Astrocyte (in vitro differentiated cells and primary cell): ENCODE results near the gene CCSER1. TPM values are rescaled to one million over a fixed set of nuclear protein-coding genes. Genes with fewer than 3 reads are reported as not detected.

Source experiments
- DNase-seq: peaks from one replicate; pipeline ENCODE4 v3.0.0-alpha.2; 2010; ENCODE audit warnings: low read depth
- FAIRE-seq: peaks from 2 replicates; lab custom pipeline; 2011; peaks lifted over from hg19 to GRCh38; lab: Jason Lieb, UNC
- H2AFZ ChIP-seq: 2 replicates; pipeline ENCODE4 v1.6.0; 2012; ENCODE audit warnings: low read depth, low read length, inconsistent platforms
- H3K27ac ChIP-seq: 2 replicates; pipeline ENCODE4 v1.5.1; 2011; ENCODE audit warnings: low read depth, low read length, inconsistent platforms
- H3K27me3 ChIP-seq: 2 replicates; pipeline ENCODE4 v1.6.0; 2011; ENCODE audit warnings: low read length, inconsistent platforms; ENCODE audit not compliant: insufficient read depth
- H3K36me3 ChIP-seq: 2 replicates; pipeline ENCODE4 v1.5.1; 2011; ENCODE audit warnings: low read length, inconsistent platforms; ENCODE audit not compliant: insufficient read depth
- H3K4me1 ChIP-seq: 2 replicates; pipeline ENCODE4 v1.5.1; 2011; ENCODE audit warnings: low read length, inconsistent platforms; ENCODE audit not compliant: insufficient read depth
- H3K4me2 ChIP-seq: 2 replicates; pipeline ENCODE4 v1.6.0; 2012; ENCODE audit warnings: low read length, inconsistent platforms
- H3K4me3 ChIP-seq: 2 replicates; pipeline ENCODE4 v1.5.1; 2011; ENCODE audit warnings: low read depth, mild to moderate bottlenecking, low read length, inconsistent platforms; ENCODE audit not compliant: insufficient read depth
- H3K79me2 ChIP-seq: 2 replicates; pipeline ENCODE4 v1.6.0; 2012; ENCODE audit warnings: mild to moderate bottlenecking, low read length, inconsistent platforms; ENCODE audit not compliant: insufficient read depth
- H3K9ac ChIP-seq: 2 replicates; pipeline ENCODE4 v1.6.0; 2012; ENCODE audit warnings: mild to moderate bottlenecking, low read length, inconsistent platforms
- H3K9me3 ChIP-seq: 2 replicates; pipeline ENCODE4 v1.5.1; 2012; ENCODE audit warnings: low read depth, mild to moderate bottlenecking, low read length, inconsistent platforms; ENCODE audit not compliant: insufficient read depth
- H4K20me1 ChIP-seq: 2 replicates; pipeline ENCODE4 v1.6.0; 2012; ENCODE audit warnings: low read length, inconsistent platforms; ENCODE audit not compliant: insufficient read depth
- H3K27ac Mint-ChIP-seq: one replicate; pipeline ENCODE4 v1.8.0; 2021; ENCODE audit warnings: mild to moderate bottlenecking, mixed read lengths; ENCODE audit not compliant: unreplicated experiment
- H3K27me3 Mint-ChIP-seq: one replicate; pipeline ENCODE4 v1.8.0; 2021; ENCODE audit warnings: low read depth, mixed read lengths; ENCODE audit not compliant: unreplicated experiment
- H3K36me3 Mint-ChIP-seq: one replicate; pipeline ENCODE4 v1.8.0; 2021; ENCODE audit warnings: low read depth, mixed read lengths; ENCODE audit not compliant: unreplicated experiment
- H3K4me1 Mint-ChIP-seq: one replicate; pipeline ENCODE4 v1.8.0; 2021; ENCODE audit warnings: low read depth, mixed read lengths; ENCODE audit not compliant: unreplicated experiment
- H3K4me3 Mint-ChIP-seq: one replicate; pipeline ENCODE4 v1.8.0; 2021; ENCODE audit warnings: mild to moderate bottlenecking, moderate library complexity, mixed read lengths; ENCODE audit not compliant: unreplicated experiment
- H3K9me3 Mint-ChIP-seq: one replicate; pipeline ENCODE4 v1.8.0; 2021; ENCODE audit warnings: mild to moderate bottlenecking, mixed read lengths; ENCODE audit not compliant: unreplicated experiment
- CTCF ChIP-seq: IDR thresholded peaks from 2 replicates; pipeline ENCODE4 v1.5.1; 2011; ENCODE audit warnings: low read depth, mild to moderate bottlenecking, inconsistent platforms, low read length, moderate library complexity; ENCODE audit not compliant: insufficient read depth
- EZH2 ChIP-seq: IDR thresholded peaks from 2 replicates; pipeline ENCODE4 v1.6.1; 2012; ENCODE audit warnings: mild to moderate bottlenecking, low read length, inconsistent platforms; ENCODE audit not compliant: insufficient read depth
- total RNA-seq: library from RNA; stranded (reverse); gene quantifications from 2 replicates; pipeline ENCODE4 v1.2.1, GENCODE V29; 2021

CCSER1 gene
- total RNA-seq, 1 donor from 2014 or later, result 2.2 TPM

- H3K27ac Mint-ChIP-seq, result no peak overlapping the region
- FAIRE-seq, result no peak
Measured at GRCh38 chr4:90163872-90164271, 36.7 kb downstream of the CCSER1 start.

GRCh38 chr4:90165883-90166282 lies 38.7 kb downstream of the CCSER1 start:
- Histone ChIP-seq H3K27me3 (no peaks in the 10 kb centered on the region), H3K4me2 (no peak overlapping the region), H3K36me3 (no peaks in the 10 kb centered on the region), H3K4me1 (no peaks in the 10 kb centered on the region), H3K9me3 (no peaks in the 10 kb centered on the region), H4K20me1 (no peaks in the 10 kb centered on the region), H3K79me2 (no peaks in the 10 kb centered on the region), H3K4me3 (no peak overlapping the region), H3K9ac (no peak overlapping the region), H2AFZ (no peak overlapping the region), H3K27ac (no peak overlapping the region)
- no peak for DNase-seq
- Mint-ChIP-seq H3K27me3 (no peaks in the 10 kb centered on the region), H3K4me1 (no peaks in the 10 kb centered on the region), H3K36me3 (no peaks in the 10 kb centered on the region), H3K4me3 (no peak overlapping the region), H3K9me3 (peaks cover 2% of the 10 kb centered on the region), H3K27ac (no peak overlapping the region)
- TF ChIP-seq CTCF (no peak), EZH2 (no peak)
- no peak for FAIRE-seq

More at GRCh38 chr4:90163872-90164271, 36.7 kb downstream of the CCSER1 start:
- H3K79me2 ChIP-seq, result no peaks in the 10 kb centered on the region
- Mint-ChIP-seq H3K4me1 (no peaks in the 10 kb centered on the region), H3K36me3 (no peaks in the 10 kb centered on the region), H3K4me3 (no peak overlapping the region), H3K9me3 (peaks cover 2% of the 10 kb centered on the region), H3K27me3 (no peaks in the 10 kb centered on the region)
- no peak overlapping the region for H3K4me2 ChIP-seq
- no peak overlapping the region for H3K4me3 ChIP-seq
- H3K9me3 ChIP-seq, result no peaks in the 10 kb centered on the region
- H3K9ac ChIP-seq, result no peak overlapping the region
- DNase-seq, result no peak
- H4K20me1 ChIP-seq, result no peaks in the 10 kb centered on the region
- H2AFZ ChIP-seq, result no peak overlapping the region
- H3K27ac ChIP-seq, result no peak overlapping the region
- no peaks in the 10 kb centered on the region for H3K27me3 ChIP-seq
- H3K4me1 ChIP-seq, result no peaks in the 10 kb centered on the region
- no peaks in the 10 kb centered on the region for H3K36me3 ChIP-seq
- no peak for TF ChIP-seq EZH2
- TF ChIP-seq CTCF, result no peak

GRCh38 chr4:90171491-90171890 lies 44.3 kb downstream of the CCSER1 start:
- Histone ChIP-seq H4K20me1 (no peaks in the 10 kb centered on the region), H3K36me3 (no peaks in the 10 kb centered on the region), H3K4me1 (no peaks in the 10 kb centered on the region), H3K4me3 (no peak overlapping the region), H3K27ac (no peak overlapping the region), H3K9ac (no peak overlapping the region), H2AFZ (no peak overlapping the region), H3K27me3 (no peaks in the 10 kb centered on the region), H3K9me3 (peaks cover 3% of the 10 kb centered on the region), H3K79me2 (no peaks in the 10 kb centered on the region), H3K4me2 (no peak overlapping the region)
- TF ChIP-seq EZH2, result no peak
- no peak for TF ChIP-seq CTCF
- Mint-ChIP-seq H3K27ac (no peak overlapping the region), H3K4me3 (no peak overlapping the region), H3K36me3 (no peaks in the 10 kb centered on the region), H3K9me3 (peaks cover 2% of the 10 kb centered on the region), H3K27me3 (no peaks in the 10 kb centered on the region), H3K4me1 (no peaks in the 10 kb centered on the region)
- DNase-seq, result no peak
- FAIRE-seq, result no peak
